Loucy (cell line): ENCODE results near the gene LAMA5.

Source experiments
- H2AFZ ChIP-seq: fragments of 200-600 bp; sonication (generic); 2 replicates; pipeline ENCODE4 v1.6.0; 2016; ENCODE audit warnings: antibody characterized with exemption, mild to moderate bottlenecking, low read length, moderate library complexity
- H3F3A ChIP-seq: fragments of 200-600 bp; 2 replicates; pipeline ENCODE4 v1.6.0; 2016; ENCODE audit warnings: antibody characterized with exemption, low read depth, mild to moderate bottlenecking
- H3K27me3 ChIP-seq: fragments of 200-600 bp; sonication (generic); 2 replicates; pipeline ENCODE4 v1.6.1; 2014; ENCODE audit warnings: low read length, mild to moderate bottlenecking; ENCODE audit not compliant: insufficient read depth, poor library complexity, severe bottlenecking
- H3K36me3 ChIP-seq: fragments of 200-600 bp; sonication (generic); 2 replicates; pipeline ENCODE4 v1.6.1; 2016; ENCODE audit warnings: low read length; ENCODE audit not compliant: insufficient read depth
- H3K4me1 ChIP-seq: fragments of 200-600 bp; sonication (generic); 2 replicates; pipeline ENCODE4 v1.5.1; 2014; ENCODE audit warnings: low read length, mild to moderate bottlenecking; ENCODE audit not compliant: insufficient read depth, poor library complexity, severe bottlenecking
- H3K4me2 ChIP-seq: fragments of 200-600 bp; sonication (generic); 2 replicates; pipeline ENCODE4 v1.6.0; 2014; ENCODE audit warnings: antibody characterized with exemption, low read length, low read depth, mild to moderate bottlenecking; ENCODE audit not compliant: poor library complexity, severe bottlenecking
- H3K4me3 ChIP-seq: fragments of 200-600 bp; sonication (generic); 2 replicates; pipeline ENCODE4 v1.5.1; 2014; ENCODE audit warnings: low read length, mild to moderate bottlenecking, mixed read lengths; ENCODE audit not compliant: poor library complexity, severe bottlenecking
- H3K79me2 ChIP-seq: fragments of 200-600 bp; sonication (generic); 2 replicates; pipeline ENCODE4 v1.6.1; 2014; ENCODE audit warnings: low read length; ENCODE audit not compliant: insufficient read depth
- H3K9ac ChIP-seq: fragments of 200-600 bp; sonication (generic); 2 replicates; pipeline ENCODE4 v1.6.0; 2014; ENCODE audit warnings: mild to moderate bottlenecking, low read depth, low read length, moderate library complexity; ENCODE audit not compliant: poor library complexity, severe bottlenecking
- H3K9me2 ChIP-seq: fragments of 200-600 bp; sonication (generic); replicated peaks from 2 replicates; pipeline ENCODE4 v1.6.1; 2016; ENCODE audit warnings: low read depth, low read length, mixed read lengths
- H3K9me3 ChIP-seq: fragments of 200-600 bp; sonication (generic); 2 replicates; pipeline ENCODE4 v1.6.1; 2014; ENCODE audit warnings: mild to moderate bottlenecking, antibody characterized with exemption, low read length, low read depth; ENCODE audit not compliant: insufficient read depth
- H4K20me1 ChIP-seq: fragments of 200-600 bp; sonication (generic); 2 replicates; pipeline ENCODE4 v1.6.0; 2014; ENCODE audit warnings: antibody characterized with exemption, low read length, mild to moderate bottlenecking; ENCODE audit not compliant: insufficient read depth, poor library complexity, severe bottlenecking
- CTCF ChIP-seq: fragments of 200-600 bp; sonication (generic); conservative IDR thresholded peaks from 2 replicates; pipeline ENCODE4 v1.5.1; 2014; ENCODE audit warnings: mild to moderate bottlenecking, antibody characterized with exemption, low read length
- EZH2phosphoT487 ChIP-seq: fragments of 200-600 bp; IDR thresholded peaks from 2 replicates; pipeline ENCODE4 v1.6.1; 2018; ENCODE audit warnings: antibody characterized with exemption, mild to moderate bottlenecking, moderate library complexity, borderline replicate concordance

Gene LAMA5

DNA sequence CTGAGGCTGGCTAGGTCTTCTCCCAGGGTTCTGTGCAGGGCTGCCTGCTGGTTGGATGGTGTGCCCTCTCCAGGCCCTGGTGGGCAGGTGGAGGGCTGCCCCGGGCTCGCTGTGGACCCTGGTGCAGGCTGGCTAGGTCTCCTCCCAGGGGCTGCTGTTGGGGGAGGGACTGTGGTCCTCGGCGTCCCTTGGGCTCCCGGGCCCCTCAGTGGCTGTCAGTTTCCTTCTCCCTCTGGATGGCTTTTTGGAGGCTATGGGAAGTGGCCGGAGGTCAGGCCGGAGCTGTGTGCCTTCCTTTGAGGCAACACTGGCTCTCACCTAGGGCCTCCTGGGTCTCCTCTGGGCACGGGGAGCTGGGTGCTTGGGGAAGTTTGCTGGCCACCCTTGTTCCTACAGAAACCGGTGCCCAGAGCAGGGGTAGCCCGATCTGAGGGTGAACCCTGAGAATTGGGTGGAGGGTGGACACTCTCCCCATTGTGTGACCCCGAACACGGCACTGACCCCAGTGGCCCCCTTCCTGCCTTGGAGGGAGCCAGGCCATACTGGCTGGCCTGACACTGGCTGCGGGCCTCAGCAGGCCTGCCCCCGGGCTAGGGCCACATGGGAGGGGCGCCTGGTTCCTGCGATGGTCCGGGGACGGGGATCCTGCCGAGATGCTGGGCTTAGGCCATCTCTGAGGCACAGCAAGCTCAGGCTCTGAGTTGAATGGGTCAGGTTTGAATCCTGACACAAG lies 43.8 kb upstream of the LAMA5 start:
- Histone ChIP-seq H2AFZ (peak overlapping the region; percentile 50; the same call in 1 of the 2 replicates), H3K4me3 (peak overlapping the region; percentile 49), H3K9me3 (no peaks in the 10 kb centered on the region), H3K9me2 (no peaks in the 10 kb centered on the region), H3K9ac (no peak overlapping the region), H3K79me2 (peaks cover 9% of the 10 kb centered on the region), H3K4me2 (peak overlapping the region; percentile 72), H3F3A (no peaks in the 10 kb centered on the region), H3K27me3 (no peaks in the 10 kb centered on the region), H4K20me1 (no peaks in the 10 kb centered on the region), H3K36me3 (no peaks in the 10 kb centered on the region), H3K4me1 (peaks cover 27% of the 10 kb centered on the region)
- no peak for TF ChIP-seq CTCF
- TF ChIP-seq EZH2phosphoT487 = no peak

DNA sequence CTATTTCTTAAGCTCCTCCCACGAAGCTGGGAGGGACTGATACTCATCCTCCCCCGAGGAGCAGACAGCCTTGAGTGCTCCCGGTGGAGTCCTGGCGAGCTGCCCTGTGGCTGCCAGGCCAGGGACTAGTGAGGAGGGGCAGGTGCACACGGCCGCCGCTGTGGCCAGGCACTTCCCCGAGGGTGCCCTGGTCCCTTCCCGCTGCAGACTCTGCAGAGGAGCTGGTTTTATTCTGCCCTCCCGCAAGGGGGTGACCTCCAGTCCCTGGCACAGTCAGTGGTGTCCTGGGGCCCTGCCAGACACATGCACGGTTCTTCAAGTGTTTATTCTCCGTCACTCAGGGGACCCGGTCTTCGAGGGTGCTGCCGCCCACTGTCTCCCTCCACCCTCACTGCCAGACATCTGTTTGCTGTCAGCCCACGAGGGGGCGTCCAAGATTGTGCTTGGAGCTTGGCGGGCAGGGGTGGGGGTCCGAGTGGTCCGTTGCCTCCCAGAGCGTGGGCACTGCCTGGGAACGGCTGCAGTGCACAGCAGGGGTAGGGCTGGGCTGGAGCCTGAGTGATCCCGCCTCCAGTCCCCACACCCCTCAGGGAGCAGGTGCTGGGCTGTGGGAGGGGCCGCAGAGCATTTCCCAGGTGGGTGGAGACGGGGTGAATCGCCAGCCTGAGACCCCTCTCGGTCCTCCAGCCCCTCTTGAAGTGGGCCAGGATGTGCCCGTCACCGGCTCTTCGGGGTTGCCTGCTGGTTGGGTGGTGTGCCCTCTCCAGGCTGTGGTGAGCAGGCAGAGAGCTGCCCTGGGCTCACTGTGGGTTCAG lies 43.0 kb upstream of the LAMA5 start:
- no peaks in the 10 kb centered on the region for H3K9me2 ChIP-seq
- peak overlapping the region; percentile 72 for H3K4me2 ChIP-seq
- H3K4me3 ChIP-seq = peak overlapping the region; percentile 49
- H3K36me3 ChIP-seq = no peaks in the 10 kb centered on the region
- H3K4me1 ChIP-seq = peaks cover 31% of the 10 kb centered on the region
- TF ChIP-seq EZH2phosphoT487 = no peak
- peak; percentile 73 for TF ChIP-seq CTCF
- peak overlapping the region; percentile 19 for H3K9ac ChIP-seq
- H3F3A ChIP-seq = no peaks in the 10 kb centered on the region
- peaks cover 3% of the 10 kb centered on the region for H4K20me1 ChIP-seq
- no peaks in the 10 kb centered on the region for H3K9me3 ChIP-seq
- peaks cover 17% of the 10 kb centered on the region for H3K79me2 ChIP-seq
- H2AFZ ChIP-seq = peak overlapping the region; percentile 50
- no peaks in the 10 kb centered on the region for H3K27me3 ChIP-seq

DNA sequence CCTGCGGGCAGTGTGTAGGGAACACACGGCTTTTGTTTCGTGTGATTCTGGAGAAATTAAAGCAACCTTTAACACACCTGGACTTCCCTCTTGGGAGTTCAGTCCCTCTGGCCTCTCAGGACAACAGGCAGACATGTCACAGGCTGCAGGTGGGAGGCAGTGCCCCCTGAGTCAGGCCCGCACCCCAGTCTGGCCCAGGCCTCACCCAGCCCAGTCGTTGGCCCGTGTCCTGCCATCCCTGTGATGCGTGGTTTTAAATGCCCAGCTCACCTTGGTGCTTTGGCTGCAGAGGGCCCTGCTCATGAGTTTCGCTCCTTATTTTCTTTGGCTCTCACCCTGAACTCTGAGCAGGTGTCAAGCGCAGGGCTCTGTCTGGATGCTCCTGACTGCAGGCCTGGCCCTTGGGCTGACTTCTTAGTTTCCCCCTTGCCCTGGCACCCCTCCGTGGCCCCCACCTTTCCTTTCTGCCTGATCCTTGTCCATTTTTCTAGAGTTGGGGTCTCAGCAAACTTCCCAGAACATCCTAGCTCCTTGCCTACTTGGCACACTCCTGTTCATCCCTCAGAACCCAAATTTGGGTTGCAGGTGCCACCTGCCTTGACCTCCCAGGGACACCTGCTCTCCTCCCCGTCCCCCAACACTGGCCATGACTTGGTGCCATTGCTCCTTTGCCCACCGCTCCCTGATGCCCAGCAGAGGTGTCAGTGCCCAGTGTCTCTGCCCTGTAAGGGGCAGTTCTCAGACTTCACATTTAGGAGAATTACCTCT lies 42.2 kb upstream of the LAMA5 start:
- no peaks in the 10 kb centered on the region for H3K27me3 ChIP-seq
- peak overlapping the region; percentile 19 for H3K9ac ChIP-seq
- H3K36me3 ChIP-seq = no peaks in the 10 kb centered on the region
- H3K9me3 ChIP-seq = no peaks in the 10 kb centered on the region
- H3K79me2 ChIP-seq = peaks cover 25% of the 10 kb centered on the region
- no peaks in the 10 kb centered on the region for H3K9me2 ChIP-seq
- no peaks in the 10 kb centered on the region for H3F3A ChIP-seq
- peaks cover 35% of the 10 kb centered on the region for H3K4me1 ChIP-seq
- peaks cover 7% of the 10 kb centered on the region for H4K20me1 ChIP-seq
- no peak for TF ChIP-seq EZH2phosphoT487
- peak overlapping the region; percentile 49 for H3K4me3 ChIP-seq
- no peak overlapping the region for H2AFZ ChIP-seq
- peak overlapping the region; percentile 72 for H3K4me2 ChIP-seq
